Right lung (tissue), 5 donors: Measurements from ENCODE around the gene CIBAR2. TPM values are rescaled to one million over a fixed set of nuclear protein-coding genes. Genes with fewer than 3 reads are reported as not detected.
"Not testable (repeated sequence)": the region's sequence is repeated elsewhere in the genome, so short reads cannot be mapped to it uniquely, and the experiment has no call there.

ENCODE experiments used
- DNase-seq, 2 donors: peaks; one replicate each; pipeline ENCODE4 v3.0.0-alpha.2; 2013
- polyA plus RNA-seq, 5 donors: library from polyadenylated mRNA; unstranded; fragments of 120-200 nt; gene quantifications; one replicate each; pipeline versions ENCODE4 v1.2.1 to v1.2.3, GENCODE V29; 2013; ENCODE audit warnings: inconsistent platforms in 1 of 5, low replicate concordance in 1 of 5; ENCODE audit not compliant: insufficient read length in 5 of 5, insufficient read depth in 1 of 5

CIBAR2 gene
- polyA plus RNA-seq, 5 donors = 1.3 to 11.8 (median 6.9) TPM

DNA sequence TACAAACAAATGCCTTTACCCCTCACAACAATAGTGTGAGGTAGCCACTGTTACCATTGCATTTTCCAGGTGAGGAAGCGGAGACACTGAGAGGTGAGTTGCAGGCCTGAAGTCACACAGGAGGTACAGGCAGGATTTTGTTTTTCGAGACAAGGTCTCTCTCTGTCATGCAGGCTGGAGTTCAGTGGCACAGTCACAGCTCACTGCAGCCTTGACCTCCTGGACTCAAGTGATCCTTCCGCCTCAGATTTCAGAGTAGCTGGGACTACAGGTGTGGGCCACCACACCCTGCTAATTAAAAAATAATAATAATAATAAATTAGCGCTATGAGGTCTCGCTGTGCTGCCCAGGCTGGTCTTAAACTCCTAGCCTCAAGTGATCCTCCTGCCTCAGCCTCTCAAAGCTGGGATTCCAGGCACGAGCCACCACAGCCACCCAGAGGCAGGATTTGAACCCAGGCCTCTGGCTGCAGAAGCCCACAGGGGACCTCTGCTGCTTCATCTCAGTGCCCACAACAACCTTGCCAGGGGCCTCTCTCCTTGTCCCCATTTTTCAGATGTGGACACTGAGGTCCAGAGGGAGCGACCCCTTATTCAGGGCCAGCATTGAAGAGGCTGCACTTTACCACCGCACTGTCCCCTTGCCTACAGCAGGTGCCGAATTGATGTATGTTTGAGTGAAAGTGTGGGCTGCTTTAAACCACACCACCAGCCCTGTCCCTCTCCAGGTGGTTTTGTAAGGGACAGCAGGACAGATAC is 16.0 kb upstream of the CIBAR2 start:
- no peak for DNase-seq

DNA sequence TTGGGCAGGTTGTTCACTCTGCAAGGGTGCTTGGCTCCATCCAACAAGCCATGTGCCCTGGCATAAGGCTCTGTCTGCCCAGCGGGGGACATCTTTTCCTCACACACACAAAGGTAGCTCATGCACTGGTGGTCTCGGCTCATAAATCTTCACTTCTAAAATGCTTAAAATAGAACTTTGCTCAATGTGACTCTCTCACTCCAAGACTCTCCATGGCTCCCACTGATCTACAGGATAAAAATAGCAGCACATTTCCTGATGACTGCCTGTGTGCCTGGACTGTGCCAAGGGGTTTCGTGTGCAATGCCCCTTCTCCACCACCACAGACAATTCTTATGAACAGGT is 15.1 kb upstream of the CIBAR2 start:
- no peak for DNase-seq

DNA sequence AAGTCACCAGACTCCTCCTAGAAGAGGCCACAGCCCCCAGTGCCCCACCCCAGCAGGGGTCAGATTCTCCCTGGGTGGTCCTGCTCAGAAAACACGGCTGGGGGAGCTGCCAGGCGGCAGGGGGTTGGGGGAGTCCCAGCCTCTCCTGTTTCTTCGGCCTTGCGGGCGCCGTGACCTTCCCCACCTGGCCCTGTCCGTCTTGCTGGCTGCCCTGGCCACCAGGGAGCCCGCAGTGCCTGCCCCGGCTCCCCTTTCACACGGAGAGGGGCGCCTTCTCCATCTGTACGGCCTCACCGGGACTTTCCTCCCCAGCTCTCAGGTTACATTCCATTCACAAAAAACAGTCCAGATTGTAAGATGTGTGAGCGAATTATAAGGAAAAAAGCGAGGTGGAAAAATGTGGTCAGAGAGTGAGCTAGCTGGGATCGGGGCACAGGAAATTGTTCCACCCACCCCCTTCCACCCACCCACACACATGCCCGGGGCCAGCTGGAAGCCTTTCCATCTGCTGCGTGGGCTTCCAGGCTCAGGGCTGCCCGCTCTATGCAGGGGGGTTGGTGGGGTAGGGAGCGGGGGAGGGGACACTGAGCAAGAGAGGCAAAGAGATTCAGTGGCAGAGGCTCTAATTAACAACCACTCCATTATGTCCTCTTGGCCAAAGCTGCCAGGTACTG is 14.6 kb upstream of the CIBAR2 start:
- peak in 1 of 2 donors; percentile 42 for DNase-seq

DNA sequence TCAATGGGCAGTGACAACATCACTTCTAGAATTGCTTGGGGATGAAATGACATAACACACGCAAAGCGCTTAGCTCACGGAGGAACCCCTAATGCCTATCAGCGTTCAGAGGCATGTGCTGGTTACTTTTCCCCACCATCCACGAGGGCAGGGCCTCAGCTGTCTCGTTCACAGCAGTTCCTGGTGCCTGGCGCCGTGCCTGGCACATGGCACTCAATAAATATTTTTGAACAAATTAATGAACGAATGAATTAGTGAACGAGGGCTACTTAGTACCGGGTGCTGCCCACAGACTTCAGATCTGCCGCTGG is 14.1 kb upstream of the CIBAR2 start:
- DNase-seq = no peak

DNA sequence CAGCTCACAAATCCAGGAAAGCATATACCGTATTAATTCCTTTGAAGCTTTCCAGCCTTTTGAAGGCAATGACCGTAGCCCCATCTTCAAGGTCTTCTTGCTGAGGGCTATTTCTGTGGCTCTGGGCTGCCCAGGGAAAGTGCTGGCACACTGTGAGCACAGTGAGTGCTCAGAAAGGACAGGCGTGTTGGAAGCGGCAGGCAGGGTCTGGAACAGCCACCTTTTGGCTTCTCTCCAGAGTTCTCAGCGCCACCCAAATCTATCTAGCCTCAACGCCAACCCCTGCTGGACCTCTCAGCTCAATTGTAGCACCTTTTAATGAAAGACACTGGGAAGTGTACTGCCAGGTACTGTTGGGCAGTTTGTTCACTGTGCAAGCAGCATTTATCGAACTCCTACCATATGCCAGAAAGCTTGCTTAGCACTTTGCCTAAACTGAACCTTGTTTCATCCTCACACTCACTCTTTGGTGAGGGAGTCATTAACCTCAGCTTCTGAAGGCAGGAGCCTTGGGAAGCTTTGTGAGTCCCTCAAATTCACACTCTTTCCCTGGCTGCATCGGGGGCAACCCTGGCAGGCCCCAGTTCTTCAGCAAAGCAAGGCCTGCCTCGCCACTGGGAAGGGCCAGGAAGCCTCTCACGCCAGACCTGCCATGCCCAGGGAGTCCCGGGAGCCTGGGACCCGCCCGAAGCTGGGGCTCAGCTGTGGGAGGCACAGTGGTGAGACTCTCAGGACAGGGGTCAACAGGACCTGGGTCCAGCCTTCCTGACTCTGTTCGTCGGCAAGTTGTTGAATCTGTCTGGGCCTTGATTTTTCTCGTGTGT is 13.5 kb upstream of the CIBAR2 start:
- no peak for DNase-seq

DNA sequence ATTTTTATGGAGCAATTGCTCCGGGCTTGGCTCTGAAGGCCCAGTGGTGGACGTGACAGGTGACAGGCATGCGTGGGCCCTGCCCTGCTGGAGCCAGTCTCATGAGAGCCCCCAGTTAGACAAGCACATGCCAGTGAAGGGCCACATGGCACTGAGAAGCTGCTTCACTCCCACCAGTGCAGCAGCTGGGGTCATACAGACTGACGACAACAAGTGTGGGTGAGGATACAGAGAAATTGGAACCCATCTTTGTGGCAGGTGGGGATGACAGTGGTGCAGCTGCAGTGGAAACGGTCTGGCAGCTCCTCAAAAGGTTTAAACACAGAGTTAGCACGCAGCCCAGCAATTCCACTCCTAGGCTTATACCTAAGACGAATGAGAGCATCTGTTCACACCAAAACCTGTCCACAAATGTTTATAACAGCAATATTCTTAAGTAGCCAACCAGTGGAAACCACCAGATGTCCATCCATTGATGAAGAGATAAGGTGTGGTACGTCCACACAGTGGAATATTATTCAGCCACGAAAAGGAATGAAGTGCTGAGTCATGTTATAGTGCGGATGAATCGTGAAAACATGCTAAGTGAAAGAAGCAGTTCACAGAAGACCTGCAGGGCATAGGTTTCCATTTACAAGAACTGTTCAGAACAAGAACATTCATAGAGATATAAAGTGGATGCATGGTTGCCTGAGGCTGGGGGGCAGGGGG is 12.5 kb upstream of the CIBAR2 start:
- DNase-seq = no peak

DNA sequence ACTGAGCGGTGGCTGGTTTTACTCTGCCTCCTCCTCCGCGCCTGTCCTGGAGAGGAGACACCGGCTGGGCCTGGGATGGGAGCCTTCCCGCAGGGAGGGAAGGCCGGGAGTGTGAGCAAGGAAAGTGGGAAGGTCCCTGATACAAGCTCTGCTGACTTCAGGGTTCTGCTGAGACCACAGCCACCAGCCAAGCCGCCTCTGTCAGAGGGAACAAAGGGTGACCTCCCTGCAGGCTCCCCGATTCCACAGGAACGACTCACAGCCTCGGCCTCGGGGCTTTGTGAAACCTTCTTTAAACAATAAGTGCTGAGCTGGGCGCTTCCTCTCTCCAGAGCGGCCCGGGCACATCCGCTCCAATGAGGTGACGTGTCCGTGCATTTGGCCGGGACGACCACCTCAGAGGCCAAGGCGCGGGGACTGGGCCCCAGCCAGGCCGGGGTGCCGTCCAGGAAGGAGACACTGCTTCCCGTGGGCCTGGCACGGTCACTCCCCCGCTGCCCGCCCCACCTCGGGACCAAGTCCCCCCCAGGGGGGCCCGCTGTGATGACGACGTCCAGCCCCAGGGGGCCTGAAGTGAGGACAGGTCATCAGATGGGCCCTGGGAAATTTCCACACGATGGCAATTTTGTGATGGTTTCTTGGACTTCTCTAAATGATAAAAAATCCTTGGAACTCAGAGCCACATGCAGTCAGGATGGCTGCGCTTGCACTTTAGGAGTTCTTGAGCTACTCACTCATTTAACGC is 11.8 kb upstream of the CIBAR2 start:
- peak; percentile 81 to 82 for DNase-seq

DNA sequence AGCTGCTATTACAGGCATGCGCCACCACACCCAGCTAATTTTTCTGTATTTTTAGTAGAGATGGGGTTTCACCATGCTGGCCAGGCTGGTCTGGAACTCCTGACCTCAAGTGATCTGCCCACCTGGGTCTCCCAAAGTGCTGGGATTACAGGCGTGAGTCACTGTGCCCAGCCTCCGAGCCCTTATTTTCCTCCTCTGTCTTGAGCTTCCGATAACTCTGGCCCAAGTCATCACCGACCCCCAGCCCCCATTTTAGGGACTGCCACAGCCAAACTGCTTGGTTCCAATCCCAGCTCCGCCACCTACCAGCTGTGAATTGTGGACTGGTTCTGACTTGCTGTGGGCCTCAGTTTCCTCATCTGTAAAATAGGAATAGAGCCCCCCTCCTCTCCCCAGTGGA is 11.2 kb upstream of the CIBAR2 start:
- DNase-seq = not testable (repeated sequence)

DNA sequence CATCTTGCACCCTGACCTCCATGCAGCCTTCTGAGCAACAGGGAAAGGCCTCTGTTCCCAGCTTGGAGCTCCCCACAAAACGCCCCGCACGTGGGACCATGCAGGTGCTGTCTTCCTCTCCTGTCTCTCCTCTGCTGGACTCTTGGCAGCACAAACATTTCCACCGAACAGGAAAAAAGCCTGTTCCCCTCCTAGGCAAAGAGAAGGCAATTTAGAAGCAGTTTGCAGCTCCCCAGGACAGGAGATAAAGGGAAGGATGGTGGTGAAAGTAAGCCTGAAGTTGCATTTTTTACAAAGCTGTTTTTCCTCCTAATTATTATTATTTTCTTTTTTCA is 7.7 kb upstream of the CIBAR2 start:
- no peak for DNase-seq

DNA sequence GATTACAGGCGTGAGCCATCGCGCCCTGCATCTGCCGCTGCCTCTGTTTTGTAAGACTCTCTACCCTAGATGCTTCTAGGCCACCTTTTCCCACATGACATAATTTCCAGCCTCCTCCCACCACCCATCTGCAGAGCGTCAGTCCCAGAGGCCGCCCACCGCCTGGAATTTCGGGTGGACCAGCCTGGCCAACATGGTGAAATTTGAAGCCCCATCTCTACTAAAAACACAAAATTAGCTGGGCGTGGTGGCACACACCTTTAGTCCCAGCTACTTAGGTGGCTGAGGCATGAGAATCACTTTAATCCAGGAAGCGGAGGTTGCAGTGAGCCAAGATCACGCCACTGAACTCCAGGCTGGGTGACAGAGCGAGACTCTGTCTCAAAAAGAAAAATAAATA is 5.1 kb upstream of the CIBAR2 start:
- no peak for DNase-seq

DNA sequence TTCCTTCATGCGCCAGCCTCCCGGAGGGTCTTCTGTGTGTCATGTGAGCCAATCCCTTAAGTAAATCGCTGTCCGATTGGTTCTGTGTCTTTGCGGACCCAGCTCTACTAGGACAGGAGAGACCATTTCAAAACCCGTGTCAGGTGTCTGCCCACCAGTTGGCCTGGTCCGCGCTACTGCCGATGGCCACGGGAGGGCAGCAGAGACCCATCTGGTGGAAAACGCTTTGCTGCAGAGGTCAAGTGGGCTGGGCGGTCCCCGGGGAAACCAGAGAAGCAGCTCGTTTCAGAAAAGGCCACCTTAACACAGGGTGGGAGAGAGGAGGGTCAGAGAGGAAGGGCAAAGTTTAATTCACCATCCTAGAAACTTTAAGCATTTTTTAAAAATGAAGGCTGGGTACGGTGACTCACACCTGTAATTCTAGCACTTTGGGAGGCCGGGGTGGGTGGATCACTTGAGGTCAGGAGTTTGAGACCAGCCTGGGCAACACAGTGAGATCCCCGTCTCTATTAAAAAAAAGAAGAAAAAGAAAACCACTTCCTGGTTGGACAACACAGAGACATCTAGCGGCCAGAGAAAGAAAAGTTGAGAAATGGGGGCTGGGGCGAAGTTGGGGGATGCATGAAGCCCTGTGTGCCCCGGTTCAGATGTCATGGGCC is 2.8 kb upstream of the CIBAR2 start:
- peak in 1 of 2 donors; percentile 82 for DNase-seq

DNA sequence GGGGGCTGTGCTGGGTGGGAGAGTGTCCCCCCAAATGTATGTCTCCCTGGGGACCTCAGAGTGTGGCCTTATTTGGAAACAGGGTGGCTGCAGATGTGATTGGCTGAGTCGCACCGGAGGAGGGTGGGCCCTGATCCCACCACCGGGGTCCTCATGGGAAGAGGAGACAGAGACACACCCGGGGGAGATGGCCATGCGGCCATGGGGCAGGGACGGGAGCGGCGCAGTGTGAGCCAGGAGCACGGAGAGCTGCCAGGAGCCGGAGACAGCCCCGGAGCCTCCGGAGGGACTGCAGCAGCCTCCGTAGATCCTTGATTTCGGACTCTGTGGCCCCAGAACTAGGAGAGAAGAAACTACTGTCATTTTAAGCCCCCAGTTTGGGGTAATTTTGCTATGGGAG is 1.6 kb upstream of the CIBAR2 start:
- DNase-seq = no peak

DNA sequence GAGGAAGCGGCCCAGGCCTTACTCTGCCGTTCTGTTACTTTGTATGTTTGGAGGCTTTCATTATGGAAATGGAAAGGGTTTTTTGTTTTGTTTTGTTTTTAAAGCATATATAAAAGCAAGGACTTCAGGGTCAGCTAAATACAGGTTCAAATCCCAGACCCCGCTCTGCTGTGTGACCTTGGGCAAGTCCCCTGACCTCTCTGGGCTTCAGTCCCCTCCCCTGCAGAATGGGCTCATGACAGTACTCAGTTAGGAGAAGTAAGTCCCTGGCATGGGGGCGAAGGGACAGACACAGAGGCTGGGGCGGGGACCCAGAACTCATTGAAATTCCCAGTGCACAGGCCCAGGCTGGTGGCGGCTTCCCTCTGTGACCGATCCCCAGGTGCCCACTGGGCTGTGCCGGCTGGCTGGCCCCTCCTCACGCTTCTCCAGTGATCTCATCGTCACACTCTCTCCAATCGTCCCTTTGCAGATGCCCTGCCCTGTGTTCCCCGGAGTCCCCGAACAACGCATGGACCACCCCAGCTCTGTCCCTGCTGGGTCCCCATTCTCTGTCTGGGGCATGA is 979 bp upstream of the CIBAR2 start:
- DNase-seq = no peak

DNA sequence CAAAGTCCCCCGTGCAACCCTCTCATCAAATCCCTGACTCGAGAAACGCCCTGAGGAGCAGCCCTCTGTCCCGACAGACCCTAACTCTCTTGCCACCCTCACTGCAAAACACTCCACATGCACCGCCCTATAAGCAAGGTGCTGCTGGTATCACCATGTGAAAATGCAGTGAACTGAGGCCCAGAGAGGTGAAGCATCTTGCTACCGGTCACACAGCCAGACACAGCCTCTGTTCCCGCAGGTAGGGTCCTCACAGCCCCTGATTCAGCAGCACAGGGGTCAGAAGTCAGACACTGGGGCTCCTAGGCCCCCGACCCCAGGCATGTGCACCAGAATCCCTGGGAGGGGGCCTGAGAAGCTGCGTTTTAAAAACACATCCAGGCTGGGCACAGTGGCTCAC is 1.1 kb downstream of the CIBAR2 start:
- no peak for DNase-seq

DNA sequence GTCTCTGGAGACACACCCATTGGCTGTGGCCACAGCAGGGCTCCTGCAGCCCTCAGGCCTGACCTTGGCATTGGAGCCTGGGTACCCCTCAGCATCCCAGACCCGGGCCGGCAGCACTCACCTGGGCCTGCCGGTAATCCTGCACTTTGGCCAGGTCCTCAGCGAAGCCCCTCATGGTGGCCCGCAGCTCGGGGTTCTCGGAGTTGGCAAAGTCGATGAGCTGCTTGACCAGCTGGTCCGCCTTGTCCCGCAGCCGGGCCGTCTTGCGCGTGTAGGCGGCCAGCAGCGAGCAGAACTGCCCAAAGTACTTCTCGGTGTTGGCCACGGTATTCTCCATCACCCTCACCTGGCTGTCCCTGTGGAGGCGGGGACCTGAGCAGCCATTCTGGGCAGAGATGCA is 2.2 kb downstream of the CIBAR2 start:
- no peak for DNase-seq

DNA sequence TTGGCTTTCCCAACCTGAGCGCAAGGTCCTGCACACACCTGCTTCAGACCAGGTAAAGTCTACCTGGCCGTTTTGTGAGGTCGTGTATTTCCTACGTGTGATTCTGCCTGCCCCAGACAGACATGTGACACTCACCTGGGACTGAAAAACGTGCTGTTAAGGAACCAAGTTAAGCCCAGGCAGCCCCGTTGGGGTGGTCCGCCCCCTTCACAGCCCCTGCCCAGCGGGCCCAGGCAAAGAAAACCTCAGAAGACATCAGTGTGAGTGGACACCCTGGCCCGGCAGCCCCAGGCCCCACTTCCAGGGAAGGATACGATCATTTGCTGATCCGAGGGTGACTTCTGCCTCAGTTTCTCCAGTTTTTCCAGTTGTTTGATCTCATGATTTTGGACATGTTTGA is 4.7 kb downstream of the CIBAR2 start:
- DNase-seq = no peak

DNA sequence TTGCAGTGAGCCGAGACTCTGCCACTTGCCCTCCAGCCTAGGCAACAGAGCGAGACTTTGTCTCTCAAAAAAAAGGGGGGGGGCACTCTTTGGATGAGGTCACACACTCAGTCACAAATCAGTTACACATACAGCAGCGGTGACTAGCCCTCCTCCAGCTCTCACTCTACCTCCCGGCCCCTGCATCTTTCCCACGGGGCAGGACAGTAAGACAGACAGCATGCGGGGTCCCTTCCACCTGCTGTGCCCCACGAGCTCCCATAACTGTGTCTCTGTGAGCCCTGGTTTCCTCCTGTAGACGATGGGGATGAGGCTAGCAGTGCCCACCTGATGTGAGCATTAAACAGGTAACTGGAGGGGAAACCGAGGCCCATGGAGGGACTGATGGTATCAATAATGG is 5.2 kb downstream of the CIBAR2 start:
- DNase-seq = no peak

DNA sequence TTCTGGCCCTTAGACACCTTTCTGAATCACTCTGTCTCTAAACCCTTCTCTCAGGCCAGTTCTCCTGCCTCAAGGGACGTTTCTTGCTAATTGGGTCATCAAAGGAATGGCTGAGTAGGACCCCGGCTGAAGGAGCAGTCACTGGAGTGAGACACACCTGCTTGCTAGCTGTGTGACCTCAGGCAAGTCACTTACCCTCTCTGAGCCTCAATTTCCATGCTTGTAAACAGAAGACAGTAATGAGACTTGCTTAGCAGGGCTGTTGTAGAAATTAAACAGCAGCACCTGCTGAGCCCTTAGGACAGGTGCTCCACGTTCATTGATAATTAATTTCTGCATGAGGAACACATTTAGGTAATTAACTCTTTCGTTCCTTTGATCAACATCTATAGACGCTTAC is 6.8 kb downstream of the CIBAR2 start:
- DNase-seq = no peak

DNA sequence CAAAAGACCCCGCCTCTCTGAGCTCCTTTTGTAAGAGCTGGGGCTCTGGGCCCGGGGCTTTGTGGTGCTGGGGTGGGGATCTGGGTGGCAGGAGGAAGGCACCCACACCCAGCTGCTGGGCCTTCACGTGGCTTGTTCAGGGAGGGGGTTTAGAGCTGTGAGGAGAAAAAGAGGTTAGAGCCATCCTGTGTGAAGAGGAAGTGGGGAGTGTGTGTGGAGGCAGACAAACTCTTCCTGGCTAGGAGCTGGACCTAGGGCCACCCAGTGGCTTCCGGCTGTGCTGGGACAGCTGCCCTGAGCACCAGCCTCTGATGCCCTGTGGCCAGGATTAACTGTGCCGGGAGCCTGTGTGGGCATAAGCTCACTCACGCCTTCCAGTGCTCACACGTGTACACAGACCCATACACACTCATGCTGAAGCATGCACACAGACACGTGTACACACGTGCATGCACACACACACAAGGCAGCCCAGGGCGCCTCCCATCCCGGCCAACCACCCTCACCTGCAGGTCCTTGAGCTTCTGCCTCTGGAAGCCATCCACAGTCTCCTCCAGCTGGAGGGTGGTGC is 7.4 kb downstream of the CIBAR2 start:
- DNase-seq = no peak

DNA sequence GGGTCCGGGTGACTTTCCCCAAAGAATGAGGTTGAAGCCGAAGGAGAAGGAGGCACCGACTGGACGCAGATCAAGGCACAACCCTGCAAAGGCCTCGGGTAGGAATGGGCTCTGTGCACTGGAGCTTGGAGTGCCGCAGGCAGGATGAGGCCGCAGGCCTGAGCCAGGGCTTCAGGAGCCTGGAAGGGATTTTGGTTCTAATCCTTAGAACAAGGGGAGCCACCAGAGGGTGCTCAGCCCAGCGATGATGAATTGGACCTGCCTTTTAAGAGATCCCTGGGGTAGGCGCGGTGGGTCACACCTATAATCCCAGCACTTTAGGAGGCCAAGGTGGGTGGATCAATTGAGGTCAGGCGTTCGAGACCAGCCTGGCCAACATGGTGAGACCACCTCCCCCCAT is 8.1 kb downstream of the CIBAR2 start:
- DNase-seq = no peak
